ENCODE results near the gene ZNF148.

- no peak for TF ChIP-seq CTCF (conservative IDR thresholded peaks at IDR 0.05 in 1 of 2, IDR thresholded peaks at IDR 0.05 in 1 of 2; ENCODE audit: extremely low read depth in 1 of 2, insufficient read depth in 1 of 2, low read depth in 1 of 2, low read length in 2 of 2)
- no peak for TF ChIP-seq EZH2 (IDR thresholded peaks at IDR 0.05; ENCODE audit: borderline replicate concordance, low read length)
Measured at GRCh38 chr3:125334675-125335560, 40.2 kb downstream of the ZNF148 start.

Measured in mammary epithelial cell (primary cell).